ENCODE results near the gene DPPA5.
"Not testable (repeated sequence)": the region's sequence is repeated elsewhere in the genome, so short reads cannot be mapped to it uniquely, and the experiment has no call there.

Gene DPPA5

GRCh38 chr6:73353636-73354593 lies at the start of gene DPPA5:
Gene DPPA5, minus strand, starts transcription at chr6:73354276. Its CDS starts 51 bp downstream, at chr6:73354225.
- DNase-seq (ENCODE audit: low read depth), result no peak

GRCh38 chr6:73400656-73401055 lies 46.6 kb upstream of the DPPA5 start:
- DNase-seq (ENCODE audit: low read depth), result no peak

GRCh38 chr6:73395875-73396274 lies 41.8 kb upstream of the DPPA5 start:
- DNase-seq (ENCODE audit: low read depth), result no peak

- peak; percentile 28 for DNase-seq (ENCODE audit: low read depth)
Observed at GRCh38 chr6:73394577-73395354, 40.7 kb upstream of the DPPA5 start, which contains the start of gene DDX43. Gene DDX43, plus strand, starts transcription at chr6:73394828. Its CDS starts 78 bp downstream, at chr6:73394906.

GRCh38 chr6:73393278-73393677 lies 39.2 kb upstream of the DPPA5 start:
- DNase-seq (ENCODE audit: low read depth), result no peak

- DNase-seq (ENCODE audit: low read depth), result not testable (repeated sequence)
Observed at GRCh38 chr6:73392188-73392587, 38.1 kb upstream of the DPPA5 start.

GRCh38 chr6:73391675-73392074 lies 37.6 kb upstream of the DPPA5 start:
- DNase-seq (ENCODE audit: low read depth), result no peak

- no peak for DNase-seq (ENCODE audit: low read depth)
Observed at GRCh38 chr6:73389854-73390253, 35.8 kb upstream of the DPPA5 start.

GRCh38 chr6:73388800-73389512 lies 34.9 kb upstream of the DPPA5 start:
- peak; percentile 28 for DNase-seq (ENCODE audit: low read depth)

GRCh38 chr6:73388433-73388799 lies 34.3 kb upstream of the DPPA5 start:
- DNase-seq (ENCODE audit: low read depth), result no peak

- no peak for DNase-seq (ENCODE audit: low read depth)
Observed at GRCh38 chr6:73382462-73383113, 28.5 kb upstream of the DPPA5 start.

GRCh38 chr6:73381531-73381930 lies 27.5 kb upstream of the DPPA5 start:
- not testable (repeated sequence) for DNase-seq (ENCODE audit: low read depth)

GRCh38 chr6:73377225-73377624 lies 23.1 kb upstream of the DPPA5 start:
- DNase-seq (ENCODE audit: low read depth), result no peak

GRCh38 chr6:73375216-73375615 lies 21.1 kb upstream of the DPPA5 start:
- DNase-seq (ENCODE audit: low read depth), result no peak

GRCh38 chr6:73372516-73372915 lies 18.4 kb upstream of the DPPA5 start:
- DNase-seq (ENCODE audit: low read depth), result no peak

- DNase-seq (ENCODE audit: low read depth), result no peak
Observed at GRCh38 chr6:73371984-73372383, 17.9 kb upstream of the DPPA5 start.

GRCh38 chr6:73369563-73369962 lies 15.5 kb upstream of the DPPA5 start, which contains the start of gene OOEP:
Gene OOEP, minus strand, starts transcription at chr6:73369897. Its CDS starts 105 bp downstream, at chr6:73369792.
- no peak for DNase-seq (ENCODE audit: low read depth)

- DNase-seq (ENCODE audit: low read depth), result no peak
Observed at GRCh38 chr6:73369157-73369556, 15.1 kb upstream of the DPPA5 start.

- no peak for DNase-seq (ENCODE audit: low read depth)
Observed at GRCh38 chr6:73368675-73369074, 14.6 kb upstream of the DPPA5 start.

- no peak for DNase-seq (ENCODE audit: low read depth)
Observed at GRCh38 chr6:73367761-73368355, 13.8 kb upstream of the DPPA5 start.

- no peak for DNase-seq (ENCODE audit: low read depth)
Observed at GRCh38 chr6:73364549-73364948, 10.5 kb upstream of the DPPA5 start.

Measured in stimulated activated CD4-positive, alpha-beta T cell treated with anti-CD3 and anti-CD28 coated beads, Interleukin-2, amount 100 ng/mL, for 4 hours (primary cell).